SU-DHL-6 (cell line): ENCODE measurements around the gene AP2A2.

Source experiments
- H2AFZ ChIP-seq: fragments of 200-600 bp; sonication (generic); 2 replicates; pipeline ENCODE4 v1.6.1; 2014; ENCODE audit warnings: low read depth, mild to moderate bottlenecking, moderate library complexity, mixed read lengths, antibody characterized with exemption, low read length; ENCODE audit not compliant: severe bottlenecking
- H3F3A ChIP-seq: fragments of 200-600 bp; shearing (Covaris generic); 2 replicates; pipeline ENCODE4 v1.6.0; 2016; ENCODE audit warnings: antibody characterized with exemption, mild to moderate bottlenecking; ENCODE audit not compliant: insufficient read depth
- H3K27ac ChIP-seq: fragments of 200-600 bp; sonication (generic); 2 replicates; pipeline ENCODE4 v1.5.1; 2016; ENCODE audit warnings: low read depth, mild to moderate bottlenecking, low read length, moderate library complexity, mixed read lengths
- H3K27me3 ChIP-seq: fragments of 200-600 bp; sonication (generic), shearing (Covaris generic); 2 replicates; pipeline ENCODE4 v1.6.0; 2014; ENCODE audit warnings: mild to moderate bottlenecking, low read length
- H3K36me3 ChIP-seq: fragments of 200-600 bp; sonication (generic); 2 replicates; pipeline ENCODE4 v1.6.1; 2014; ENCODE audit warnings: mild to moderate bottlenecking, low read length, mixed read lengths
- H3K4me2 ChIP-seq: fragments of 300-600, 200-600 bp; shearing (Covaris generic), sonication (generic); 2 replicates; pipeline ENCODE4 v1.6.0; 2014; ENCODE audit warnings: low read length, low read depth, mild to moderate bottlenecking; ENCODE audit not compliant: poor library complexity, severe bottlenecking
- H3K4me3 ChIP-seq: fragments of 200-600 bp; sonication (generic); 2 replicates; pipeline ENCODE4 v1.5.1; 2014; ENCODE audit warnings: antibody characterized with exemption, low read length, mild to moderate bottlenecking, mixed read lengths; ENCODE audit not compliant: insufficient read depth, poor library complexity, severe bottlenecking
- H3K79me2 ChIP-seq: fragments of 200-600 bp; sonication (generic); 2 replicates; pipeline ENCODE4 v1.6.1; 2014; ENCODE audit warnings: mild to moderate bottlenecking, low read length, moderate library complexity; ENCODE audit not compliant: insufficient read depth
- H3K9ac ChIP-seq: fragments of 200-600 bp; sonication (generic); 2 replicates; pipeline ENCODE4 v1.7.0; 2014; ENCODE audit warnings: mild to moderate bottlenecking, low read length
- H3K9me2 ChIP-seq: fragments of 200-600 bp; sonication (generic); replicated peaks from 2 replicates; pipeline ENCODE4 v1.6.1; 2014; ENCODE audit warnings: low read length; ENCODE audit not compliant: insufficient read depth
- H3K9me3 ChIP-seq: fragments of 200-600 bp; sonication (generic); 2 replicates; pipeline ENCODE4 v1.6.1; 2014; ENCODE audit warnings: low read length, mixed read lengths; ENCODE audit not compliant: insufficient read depth
- H4K20me1 ChIP-seq: fragments of 200-600 bp; sonication (generic); 2 replicates; pipeline ENCODE4 v1.6.1; 2014; ENCODE audit warnings: low read depth, mild to moderate bottlenecking, antibody characterized with exemption, low read length, moderate library complexity, mixed read lengths
- EZH2phosphoT487 ChIP-seq: fragments of 200-600 bp; sonication (generic), shearing (Covaris generic); conservative IDR thresholded peaks from 2 replicates; pipeline ENCODE4 v1.6.1; 2018; ENCODE audit warnings: mild to moderate bottlenecking, antibody characterized with exemption, low read length, moderate library complexity, mixed read lengths
- TF ChIP-seq, protein P1 (sequence below): fragments of 200-600 bp; sonication (generic); IDR thresholded peaks from one replicate; pipeline ENCODE4 v1.5.1; 2017; ENCODE audit warnings: antibody characterized with exemption, mild to moderate bottlenecking, low read length, moderate library complexity; ENCODE audit not compliant: insufficient read depth, poor library complexity, severe bottlenecking

Gene AP2A2

DNA sequence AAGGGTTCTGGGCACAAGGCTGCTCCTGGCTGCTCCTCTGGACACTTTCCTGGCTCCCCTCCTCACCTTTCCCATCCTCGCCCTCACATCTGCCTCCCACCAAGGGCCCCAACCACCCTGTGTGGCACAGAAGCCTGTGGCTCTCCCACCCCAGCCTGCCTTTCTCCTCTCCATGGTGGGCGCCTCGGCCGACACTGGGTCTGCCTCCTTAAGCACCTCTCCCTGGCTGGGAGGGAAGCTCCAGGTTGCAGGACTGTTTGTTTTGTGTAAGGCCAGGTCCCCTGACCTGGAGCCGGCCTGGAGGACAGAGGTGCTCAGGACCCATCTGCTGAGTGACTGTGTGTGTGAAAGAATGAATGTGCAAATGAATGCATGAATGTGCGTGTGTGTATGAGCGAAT lies 96.7 kb downstream of the AP2A2 start:
- Histone ChIP-seq H3K4me3 (no peak overlapping the region), H3K27me3 (no peaks in the 10 kb centered on the region), H3K4me2 (no peak overlapping the region), H3K36me3 (no peaks in the 10 kb centered on the region), H3K9me2 (no peaks in the 10 kb centered on the region), H2AFZ (no peak overlapping the region), H3K9me3 (no peaks in the 10 kb centered on the region), H3F3A (no peaks in the 10 kb centered on the region), H4K20me1 (no peaks in the 10 kb centered on the region), H3K79me2 (no peaks in the 10 kb centered on the region), H3K9ac (no peak overlapping the region), H3K27ac (no peak overlapping the region)
- no peak for TF ChIP-seq EZH2phosphoT487

DNA sequence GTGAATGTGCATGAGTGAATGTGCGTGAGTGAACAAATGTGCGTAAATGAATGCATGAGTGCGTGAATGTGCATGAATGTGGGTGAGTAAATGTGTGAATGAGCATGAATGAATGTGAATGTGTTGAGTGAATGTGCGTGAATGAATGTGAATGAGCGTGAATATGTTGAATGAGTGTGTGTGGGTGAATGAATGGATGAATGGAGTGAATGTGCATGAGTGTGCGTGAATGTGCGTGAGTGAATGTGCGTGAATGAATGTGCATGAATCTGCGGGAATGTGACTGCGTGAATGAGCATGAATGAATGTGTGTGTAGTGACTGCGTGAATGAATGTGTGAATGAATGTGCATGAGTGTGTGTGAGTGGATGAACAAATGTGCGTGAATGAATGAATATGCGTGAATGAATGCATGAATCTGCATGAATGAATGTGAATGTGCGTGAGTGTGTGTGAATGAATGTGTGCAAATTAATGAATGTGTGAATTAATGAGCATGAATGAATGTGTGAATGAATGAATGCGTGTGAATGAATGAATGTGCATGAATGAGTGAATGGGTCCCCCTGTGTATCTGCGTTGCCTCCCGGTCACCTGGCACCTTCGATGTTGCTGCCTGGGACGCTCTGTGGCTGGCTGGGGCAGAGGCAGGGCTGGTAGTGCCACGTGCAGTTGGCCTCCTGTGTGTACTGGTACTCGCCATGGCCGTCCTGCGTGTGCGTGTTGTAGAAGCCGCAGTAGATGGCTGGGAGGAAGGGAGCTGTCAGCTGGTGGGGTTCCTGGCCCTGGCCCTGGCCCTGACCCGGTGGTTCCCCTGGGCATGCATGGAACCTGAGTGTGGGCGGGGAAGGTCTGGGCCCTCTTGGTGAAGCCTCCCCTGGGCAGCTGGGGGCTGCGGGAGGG lies 97.5 kb downstream of the AP2A2 start:
- TF ChIP-seq, protein P1, sequence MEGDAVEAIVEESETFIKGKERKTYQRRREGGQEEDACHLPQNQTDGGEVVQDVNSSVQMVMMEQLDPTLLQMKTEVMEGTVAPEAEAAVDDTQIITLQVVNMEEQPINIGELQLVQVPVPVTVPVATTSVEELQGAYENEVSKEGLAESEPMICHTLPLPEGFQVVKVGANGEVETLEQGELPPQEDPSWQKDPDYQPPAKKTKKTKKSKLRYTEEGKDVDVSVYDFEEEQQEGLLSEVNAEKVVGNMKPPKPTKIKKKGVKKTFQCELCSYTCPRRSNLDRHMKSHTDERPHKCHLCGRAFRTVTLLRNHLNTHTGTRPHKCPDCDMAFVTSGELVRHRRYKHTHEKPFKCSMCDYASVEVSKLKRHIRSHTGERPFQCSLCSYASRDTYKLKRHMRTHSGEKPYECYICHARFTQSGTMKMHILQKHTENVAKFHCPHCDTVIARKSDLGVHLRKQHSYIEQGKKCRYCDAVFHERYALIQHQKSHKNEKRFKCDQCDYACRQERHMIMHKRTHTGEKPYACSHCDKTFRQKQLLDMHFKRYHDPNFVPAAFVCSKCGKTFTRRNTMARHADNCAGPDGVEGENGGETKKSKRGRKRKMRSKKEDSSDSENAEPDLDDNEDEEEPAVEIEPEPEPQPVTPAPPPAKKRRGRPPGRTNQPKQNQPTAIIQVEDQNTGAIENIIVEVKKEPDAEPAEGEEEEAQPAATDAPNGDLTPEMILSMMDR: no peak
- TF ChIP-seq EZH2phosphoT487: no peak
- H2AFZ ChIP-seq: no peak overlapping the region
- H3F3A ChIP-seq: no peaks in the 10 kb centered on the region
- H3K4me3 ChIP-seq: no peak overlapping the region
- H3K4me2 ChIP-seq: no peak overlapping the region
- H4K20me1 ChIP-seq: no peaks in the 10 kb centered on the region
- H3K9me2 ChIP-seq: no peaks in the 10 kb centered on the region
- H3K79me2 ChIP-seq: no peaks in the 10 kb centered on the region
- H3K9ac ChIP-seq: no peak overlapping the region
- no peaks in the 10 kb centered on the region for H3K9me3 ChIP-seq
- H3K27me3 ChIP-seq: no peaks in the 10 kb centered on the region
- H3K27ac ChIP-seq: no peak overlapping the region
- H3K36me3 ChIP-seq: no peaks in the 10 kb centered on the region

DNA sequence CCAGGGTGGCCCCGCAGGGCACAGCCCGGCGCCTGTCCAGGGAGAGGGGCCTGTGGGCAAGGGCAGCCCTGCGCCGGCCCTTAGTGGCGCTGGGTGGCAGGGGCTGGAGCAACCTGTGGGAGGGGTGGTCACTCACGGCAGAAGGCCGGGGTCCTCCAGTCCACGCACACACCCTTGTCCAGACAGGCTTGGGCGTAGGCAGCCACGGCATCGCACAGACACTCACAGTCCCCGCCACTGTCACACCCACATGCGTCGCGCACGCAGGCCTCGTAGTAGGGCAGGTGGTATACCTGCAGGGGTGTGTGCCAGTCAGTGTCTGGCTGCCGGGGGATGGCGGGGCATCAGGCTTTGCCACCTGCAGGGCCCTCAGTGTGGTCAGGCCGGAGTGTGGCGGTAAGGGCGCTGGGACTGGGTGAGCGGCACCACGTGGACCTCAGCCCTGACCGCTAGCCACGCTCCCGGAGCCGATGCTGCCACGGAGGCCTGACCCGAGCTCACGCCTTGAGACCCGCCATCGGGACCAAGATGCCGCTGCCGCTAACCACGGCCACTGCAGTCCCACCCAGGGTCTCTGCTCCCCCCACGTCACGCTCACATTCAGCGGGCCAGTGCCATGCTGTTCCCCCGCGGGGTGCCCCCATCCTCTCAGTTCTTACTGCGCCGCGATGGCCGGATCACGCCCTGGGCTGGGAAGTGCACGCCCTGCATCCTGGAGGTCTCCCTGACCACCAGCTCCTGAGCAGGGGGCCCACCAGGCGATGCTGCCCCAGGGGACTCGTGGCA lies 98.3 kb downstream of the AP2A2 start:
- no peaks in the 10 kb centered on the region for H3K27me3 ChIP-seq
- no peak overlapping the region for H2AFZ ChIP-seq
- no peak overlapping the region for H3K27ac ChIP-seq
- no peaks in the 10 kb centered on the region for H4K20me1 ChIP-seq
- no peak overlapping the region for H3K4me3 ChIP-seq
- no peaks in the 10 kb centered on the region for H3F3A ChIP-seq
- no peak for TF ChIP-seq EZH2phosphoT487
- TF ChIP-seq, protein P1: no peak
- no peak overlapping the region for H3K4me2 ChIP-seq
- no peaks in the 10 kb centered on the region for H3K79me2 ChIP-seq
- H3K9ac ChIP-seq: no peak overlapping the region
- H3K36me3 ChIP-seq: no peaks in the 10 kb centered on the region
- no peaks in the 10 kb centered on the region for H3K9me2 ChIP-seq
- no peaks in the 10 kb centered on the region for H3K9me3 ChIP-seq
